SK-MEL-5 (cell line): Measurements from ENCODE around the gene AGA. TPM values are rescaled to one million over a fixed set of nuclear protein-coding genes. Genes with fewer than 3 reads are reported as not detected.

Experiments used
- DNase-seq: peaks from one replicate; pipeline ENCODE4 v3.0.0-alpha.2; 2016; ENCODE audit warnings: low read depth, low spot score
- in situ Hi-C: cut with HindIII; loops from 2 replicates; pipeline ENCODE4 v1.10.0; 2016; ENCODE audit warnings: low sequenced_read_pairs, high pct_unique_total_duplicates, low pct_unique_long_range_greater_than_20kb
- polyA plus RNA-seq, 2 experiments: library from polyadenylated mRNA; depleted of rRNA; stranded (reverse); fragments of >200 nt; gene quantifications; 2 replicates each; pipeline ENCODE4 v1.2.3, GENCODE V29; 2015
- total RNA-seq: library from RNA; depleted of rRNA; stranded (reverse); fragments of >200 nt; shearing (Covaris generic); gene quantifications from 2 replicates; pipeline ENCODE4 v1.2.3, GENCODE V29; 2014; rRNA removed

Gene AGA
- total RNA-seq = 169 and 203 TPM in 2 replicates
- polyA plus RNA-seq (2015; cell fraction: cytosol; rRNA removed) = 214 and 216 TPM in 2 replicates
- polyA plus RNA-seq (2015; cell fraction: nucleus; rRNA removed) = 52.2 and 54.4 TPM in 2 replicates

DNA sequence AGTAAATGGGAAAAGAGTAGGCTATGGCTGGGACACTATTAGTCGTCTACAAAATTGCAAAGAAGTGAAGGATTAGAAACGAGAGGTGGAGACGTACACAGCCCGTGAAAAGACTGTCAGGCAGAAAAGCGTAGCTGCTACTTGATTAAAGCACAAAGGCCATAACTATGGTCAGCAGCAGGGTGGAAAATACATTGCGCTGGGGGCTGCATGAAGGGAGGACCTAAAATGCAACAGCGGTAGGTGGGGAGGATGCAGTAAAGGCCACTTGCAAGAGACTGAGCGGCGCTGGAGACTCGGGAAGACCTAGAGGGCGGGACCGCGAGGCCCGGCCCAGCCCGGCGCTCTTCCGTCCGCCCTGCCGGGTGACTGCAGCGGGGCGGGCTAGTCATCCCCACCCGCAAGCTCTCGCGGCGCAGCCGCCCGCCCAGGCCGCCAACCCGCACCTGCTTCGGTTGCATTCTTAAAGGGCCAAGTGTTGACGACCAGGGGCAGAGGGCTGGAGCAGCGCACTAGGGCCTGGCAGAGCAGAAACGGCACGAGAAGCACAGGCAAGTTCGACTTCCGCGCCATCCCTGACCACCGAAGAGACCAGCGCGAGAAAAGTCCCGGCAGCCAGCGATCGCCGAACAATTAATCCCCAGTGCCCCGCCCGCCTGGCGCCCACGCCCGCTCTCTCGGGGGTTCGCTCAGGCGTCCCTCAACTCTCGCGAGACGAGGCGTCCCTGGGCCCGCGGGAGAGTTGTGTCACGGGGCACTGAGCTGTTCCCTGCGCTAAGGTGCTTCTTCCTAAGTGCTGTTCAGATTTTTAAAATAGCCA lies at the start of gene AGA:
AGA (minus strand) TSS at position 635 of the 820 bp plus-strand sequence; CDS start at position 573, 62 bp downstream.
- in situ Hi-C loops = no loop called here
- DNase-seq = peak; percentile 96

GRCh38 chr4:177492022-177492421 lies 49.8 kb upstream of the AGA start:
- DNase-seq = no peak
- in situ Hi-C loops = no loop called here

- in situ Hi-C loops = no loop called here
- no peak for DNase-seq
Measured at GRCh38 chr4:177490769-177491168, 48.5 kb upstream of the AGA start.

DNA sequence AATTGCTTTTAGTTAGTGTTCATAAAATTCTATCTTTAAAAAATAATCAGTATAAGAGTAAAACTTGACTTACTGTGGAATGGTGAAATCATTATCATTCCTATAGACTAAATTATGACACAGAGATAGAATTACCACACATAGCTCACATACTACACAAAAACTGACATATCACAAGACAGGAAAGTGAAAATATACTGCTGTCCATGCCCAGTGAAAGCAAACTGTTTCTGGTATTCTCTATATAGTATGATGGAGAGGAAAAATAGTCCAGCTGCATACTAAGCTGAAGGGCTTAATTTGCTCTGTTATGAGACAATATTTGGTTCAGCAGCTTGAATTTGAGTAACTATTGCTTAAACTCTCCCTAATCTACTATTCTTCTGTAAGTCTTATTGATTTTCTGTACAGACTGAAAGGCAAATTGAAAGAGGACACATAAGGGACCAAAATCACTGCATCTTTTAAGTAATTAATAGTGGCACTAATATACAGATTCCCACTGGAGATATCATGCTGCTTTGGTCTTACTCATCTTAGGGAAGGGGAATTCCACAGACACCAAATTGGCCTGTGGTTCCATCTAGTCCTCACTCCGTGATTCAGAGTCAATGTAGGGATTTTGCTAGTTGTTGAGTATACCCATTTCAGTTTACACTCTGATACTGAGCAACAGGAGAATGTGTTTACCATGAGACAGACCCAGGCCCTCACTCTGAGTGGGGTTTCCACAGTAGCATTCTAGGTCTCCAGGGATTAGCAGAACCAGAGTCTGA lies 47.4 kb upstream of the AGA start:
- no peak for DNase-seq
- in situ Hi-C loops = no loop called here

DNA sequence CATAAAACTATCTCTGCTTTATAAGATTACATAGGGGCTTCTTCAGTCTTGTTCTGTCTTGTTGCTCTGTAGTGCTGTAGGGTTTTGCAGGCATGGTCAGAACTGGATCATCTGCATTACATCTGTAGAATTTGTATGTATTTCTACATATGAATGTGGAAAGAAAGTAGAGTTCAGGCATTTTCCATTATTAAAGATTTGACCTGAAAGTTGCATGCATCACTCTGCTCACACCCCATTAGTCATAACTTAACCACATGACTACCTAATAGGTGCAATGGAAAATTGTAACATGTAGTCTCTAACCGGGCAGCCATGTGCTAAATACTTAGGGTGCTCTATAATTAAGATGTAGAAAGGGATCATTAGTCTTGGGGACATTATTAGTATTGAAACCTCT lies 45.7 kb upstream of the AGA start:
- DNase-seq = no peak
- in situ Hi-C loops = no loop called here

DNA sequence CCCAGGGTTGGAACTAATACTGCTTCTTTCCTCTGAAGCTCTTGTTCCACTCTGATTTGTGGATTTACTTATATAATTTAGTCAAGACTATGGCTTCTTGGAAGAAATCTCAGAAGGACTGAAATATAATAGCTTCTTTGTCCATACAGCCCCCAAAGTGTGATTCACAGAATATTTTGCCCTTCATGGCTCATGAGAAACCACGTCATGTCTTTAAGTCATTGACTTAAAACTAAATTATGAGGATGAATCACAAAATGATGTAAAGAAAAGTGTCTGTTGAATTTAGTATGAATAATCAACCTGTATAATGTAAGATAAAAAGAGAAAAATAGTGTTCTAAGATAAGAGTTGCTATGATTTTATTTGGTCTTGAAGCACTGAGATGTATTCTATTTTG lies 43.3 kb upstream of the AGA start:
- in situ Hi-C loops = no loop called here
- peak; percentile 90 for DNase-seq

- DNase-seq = peak; percentile 72
- in situ Hi-C loops = no loop called here
Measured at GRCh38 chr4:177484613-177485021, 42.4 kb upstream of the AGA start.

DNA sequence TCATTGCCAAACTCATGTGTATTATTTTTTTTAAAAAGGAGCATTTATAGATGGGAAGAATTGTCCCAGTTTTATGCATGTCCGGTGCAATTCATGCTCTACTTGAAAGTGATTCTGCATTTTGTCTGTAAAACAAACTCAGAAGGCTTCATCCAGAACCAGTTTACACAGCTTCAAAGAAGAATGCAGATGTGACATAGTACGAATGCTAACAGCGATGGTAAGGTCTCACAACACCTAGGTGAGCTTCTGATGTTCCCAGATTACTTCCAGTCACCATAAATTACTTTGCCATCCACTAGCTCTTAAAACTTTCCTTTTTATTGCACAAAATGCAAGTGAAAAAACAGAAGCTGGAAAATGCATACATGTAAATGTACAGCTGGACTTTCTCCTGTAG lies 41.5 kb upstream of the AGA start:
- in situ Hi-C loops = no loop called here
- DNase-seq = no peak

DNA sequence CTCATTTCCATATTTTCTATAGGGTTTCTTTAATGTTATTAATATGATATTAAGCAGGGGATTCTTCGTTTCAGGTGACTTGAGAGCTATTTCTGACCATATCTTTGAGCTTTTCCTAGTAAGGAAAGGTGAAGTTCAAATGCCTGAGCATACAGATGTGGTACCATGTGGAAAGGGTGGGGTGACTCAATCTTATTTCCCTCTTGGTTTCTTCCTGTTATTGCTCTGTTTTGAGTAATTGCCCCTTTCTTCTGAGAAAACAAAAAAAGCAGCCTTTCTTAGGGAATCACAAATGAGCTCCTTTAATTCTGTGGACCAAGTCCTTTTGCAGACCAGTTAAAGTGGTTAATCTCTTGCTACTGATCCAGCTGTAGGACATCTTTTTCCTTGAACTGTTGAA lies 41.0 kb upstream of the AGA start:
- in situ Hi-C loops = no loop called here

GRCh38 chr4:177482367-177482766 lies 40.1 kb upstream of the AGA start:
- no peak for DNase-seq
- in situ Hi-C loops = no loop called here

More for the DNA sequence above, 41.0 kb upstream of the AGA start:
- DNase-seq = no peak

- no peak for DNase-seq
Measured at GRCh38 chr4:177480795-177481194, 38.6 kb upstream of the AGA start.

GRCh38 chr4:177479063-177479462 lies 36.8 kb upstream of the AGA start:
- in situ Hi-C loops = no loop called here
- no peak for DNase-seq

More at GRCh38 chr4:177480795-177481194, 38.6 kb upstream of the AGA start:
- in situ Hi-C loops = no loop called here

DNA sequence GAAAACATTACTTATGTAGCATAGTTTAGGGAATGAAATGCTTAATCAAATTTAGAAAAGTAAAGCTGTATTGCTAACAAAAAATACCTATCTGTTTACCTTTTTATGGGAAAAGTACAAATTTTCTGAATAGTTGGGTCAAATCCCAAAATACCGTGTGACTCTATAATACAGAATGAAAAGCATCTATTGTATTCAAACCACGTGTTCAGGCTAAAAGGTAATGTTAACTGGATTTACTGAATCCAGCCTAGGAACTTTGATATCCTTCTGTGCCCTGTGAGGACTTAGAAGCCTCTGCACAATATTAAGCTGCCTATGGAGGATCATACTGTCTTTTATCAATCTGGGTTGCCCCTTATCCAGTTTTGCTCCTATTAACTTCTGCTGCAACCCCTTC lies 36.3 kb upstream of the AGA start:
- peak; percentile 39 for DNase-seq
- in situ Hi-C loops = no loop called here

DNA sequence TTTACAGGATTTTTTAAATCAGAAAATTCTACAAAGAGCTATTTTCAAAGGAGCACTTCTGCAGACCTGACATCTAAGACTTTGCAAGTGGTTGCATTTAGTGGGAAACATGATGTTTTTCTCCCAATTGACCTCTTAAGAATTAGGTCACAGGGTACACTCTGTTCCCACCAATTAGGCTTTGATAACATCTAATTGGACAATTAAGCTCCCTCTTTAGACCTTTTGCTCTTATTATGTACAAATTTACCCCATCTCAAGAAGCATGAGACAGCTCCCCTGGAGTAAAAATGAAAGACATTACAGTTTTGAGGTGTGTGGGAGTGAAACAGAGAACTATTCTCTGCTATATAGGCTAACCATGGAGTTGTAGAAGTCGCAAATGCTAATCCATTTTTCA lies 31.8 kb upstream of the AGA start:
- no peak for DNase-seq
- in situ Hi-C loops = no loop called here

- in situ Hi-C loops = no loop called here
- no peak for DNase-seq
Measured at GRCh38 chr4:177464026-177464425, 21.8 kb upstream of the AGA start.

- in situ Hi-C loops = no loop called here
- no peak for DNase-seq
Measured at GRCh38 chr4:177461606-177462005, 19.4 kb upstream of the AGA start.

- DNase-seq = no peak
- in situ Hi-C loops = no loop called here
Measured at GRCh38 chr4:177460460-177460859, 18.2 kb upstream of the AGA start.

- DNase-seq = no peak
- in situ Hi-C loops = no loop called here
Measured at GRCh38 chr4:177455561-177455970, 13.3 kb upstream of the AGA start.

DNA sequence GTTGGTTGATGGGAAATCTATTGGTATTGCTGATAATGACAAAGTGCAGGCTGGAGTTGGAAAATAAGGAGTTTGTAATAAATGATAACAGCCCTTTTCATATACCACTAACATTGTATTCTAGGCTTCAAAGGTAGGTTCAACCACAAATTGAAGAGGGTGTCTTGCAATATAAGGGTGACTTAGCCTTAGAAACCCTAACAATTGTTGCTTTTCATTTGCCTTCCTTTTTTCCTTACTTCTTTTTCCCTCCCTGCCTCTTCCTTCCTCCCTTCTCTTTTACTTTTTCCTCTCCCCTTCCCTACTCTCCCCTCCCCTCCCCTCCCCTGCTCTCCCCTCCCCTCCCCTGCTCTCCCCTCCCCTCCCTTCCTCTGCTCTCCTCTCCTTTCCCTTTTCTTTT lies 10.9 kb upstream of the AGA start:
- DNase-seq = no peak

More for the DNA sequence above, 10.9 kb upstream of the AGA start:
- in situ Hi-C loops = no loop called here
